ENCODE data around the gene DLST. TPM values are rescaled to one million over a fixed set of nuclear protein-coding genes. Genes with fewer than 3 reads are reported as not detected.

DLST gene
- total and polyA plus RNA-seq, 2 donors (not counting 1 experiment from before 2014, with no cell fraction given) = 95.3 to 214 TPM

GRCh38 chr14:74846168-74846567 lies 35.5 kb upstream of the DLST start:
- H3K4me1 ChIP-seq (ENCODE audit: control insufficient read depth, extremely low read depth, insufficient read depth, low read length) = peaks cover 26% of the 10 kb centered on the region
- peak overlapping the region; percentile 4 for H3K4me2 ChIP-seq (ENCODE audit: extremely low read depth, insufficient read depth, low read length)
- no peak overlapping the region for H2AFZ ChIP-seq (ENCODE audit: low read length)
- H3K4me3 ChIP-seq (replicated peaks in 1 of 4; ENCODE audit: control extremely low read depth in 1 of 4, insufficient read depth in 1 of 4, low read depth in 3 of 4, low read length in 4 of 4) = no peak overlapping the region
- no peak for TF ChIP-seq EZH2 (IDR thresholded peaks at IDR 0.05; ENCODE audit: low read length, missing control alignments)
- no peak for TF ChIP-seq CTCF (conservative IDR thresholded peaks at IDR 0.05 in 1 of 2, IDR thresholded peaks at IDR 0.05 in 1 of 2; ENCODE audit: low read depth in 1 of 2, low read length in 2 of 2)
- DNase-seq (ENCODE audit: low read depth in 2 of 2) = peak; percentile 54 to 68
- H3K79me2 ChIP-seq (ENCODE audit: control insufficient read depth, insufficient read depth, low read length) = no peaks in the 10 kb centered on the region
- no peaks in the 10 kb centered on the region for H3K9me3 ChIP-seq (ENCODE audit: control insufficient read depth, insufficient read depth, low read depth, low read length)
- H3K9ac ChIP-seq (ENCODE audit: insufficient read depth, low read length) = no peak overlapping the region
- H3K27ac ChIP-seq (ENCODE audit: insufficient read depth, low read length) = peak overlapping the region; percentile 15
- no peaks in the 10 kb centered on the region for H3K36me3 ChIP-seq (ENCODE audit: control insufficient read depth, insufficient read depth, low read length)
- no peaks in the 10 kb centered on the region for H3K27me3 ChIP-seq (ENCODE audit: control insufficient read depth, insufficient read depth, low read length)
- H4K20me1 ChIP-seq (ENCODE audit: control insufficient read depth, extremely low read depth, insufficient read depth, low read length) = no peaks in the 10 kb centered on the region

- no peak overlapping the region for H2AFZ ChIP-seq (ENCODE audit: low read length)
- no peaks in the 10 kb centered on the region for H3K79me2 ChIP-seq (ENCODE audit: control insufficient read depth, insufficient read depth, low read length)
- H3K4me1 ChIP-seq (ENCODE audit: control insufficient read depth, extremely low read depth, insufficient read depth, low read length) = peaks cover 26% of the 10 kb centered on the region
- peak overlapping the region; percentile 38 for H3K4me2 ChIP-seq (ENCODE audit: extremely low read depth, insufficient read depth, low read length)
- TF ChIP-seq CTCF (conservative IDR thresholded peaks at IDR 0.05 in 1 of 2, IDR thresholded peaks at IDR 0.05 in 1 of 2; ENCODE audit: low read depth in 1 of 2, low read length in 2 of 2) = no peak
- no peak for TF ChIP-seq EZH2 (IDR thresholded peaks at IDR 0.05; ENCODE audit: low read length, missing control alignments)
- H3K27me3 ChIP-seq (ENCODE audit: control insufficient read depth, insufficient read depth, low read length) = no peaks in the 10 kb centered on the region
- H3K27ac ChIP-seq (ENCODE audit: insufficient read depth, low read length) = peak overlapping the region; percentile 15
- no peaks in the 10 kb centered on the region for H3K36me3 ChIP-seq (ENCODE audit: control insufficient read depth, insufficient read depth, low read length)
- DNase-seq (ENCODE audit: low read depth in 2 of 2) = peak; percentile 52 to 75
- no peak overlapping the region for H3K9ac ChIP-seq (ENCODE audit: insufficient read depth, low read length)
- H3K9me3 ChIP-seq (ENCODE audit: control insufficient read depth, insufficient read depth, low read depth, low read length) = no peaks in the 10 kb centered on the region
- no peak overlapping the region for H3K4me3 ChIP-seq (replicated peaks in 1 of 4; ENCODE audit: control extremely low read depth in 1 of 4, insufficient read depth in 1 of 4, low read depth in 3 of 4, low read length in 4 of 4)
- H4K20me1 ChIP-seq (ENCODE audit: control insufficient read depth, extremely low read depth, insufficient read depth, low read length) = no peaks in the 10 kb centered on the region
Observed at GRCh38 chr14:74846968-74847665, 34.6 kb upstream of the DLST start.

- DNase-seq (ENCODE audit: low read depth in 2 of 2) = peak in 1 of 2 donors; percentile 30
- H3K27ac ChIP-seq (ENCODE audit: insufficient read depth, low read length) = no peak overlapping the region
- no peak overlapping the region for H3K9ac ChIP-seq (ENCODE audit: insufficient read depth, low read length)
- no peaks in the 10 kb centered on the region for H3K9me3 ChIP-seq (ENCODE audit: control insufficient read depth, insufficient read depth, low read depth, low read length)
- no peak overlapping the region for H2AFZ ChIP-seq (ENCODE audit: low read length)
- H3K27me3 ChIP-seq (ENCODE audit: control insufficient read depth, insufficient read depth, low read length) = no peaks in the 10 kb centered on the region
- H3K4me1 ChIP-seq (ENCODE audit: control insufficient read depth, extremely low read depth, insufficient read depth, low read length) = peaks cover 32% of the 10 kb centered on the region
- TF ChIP-seq EZH2 (IDR thresholded peaks at IDR 0.05; ENCODE audit: low read length, missing control alignments) (no peak), CTCF (conservative IDR thresholded peaks at IDR 0.05 in 1 of 2, IDR thresholded peaks at IDR 0.05 in 1 of 2; ENCODE audit: low read depth in 1 of 2, low read length in 2 of 2) (no peak)
- H3K4me3 ChIP-seq (replicated peaks in 1 of 4; ENCODE audit: control extremely low read depth in 1 of 4, insufficient read depth in 1 of 4, low read depth in 3 of 4, low read length in 4 of 4) = no peak overlapping the region
- no peaks in the 10 kb centered on the region for H3K36me3 ChIP-seq (ENCODE audit: control insufficient read depth, insufficient read depth, low read length)
- no peak overlapping the region for H3K4me2 ChIP-seq (ENCODE audit: extremely low read depth, insufficient read depth, low read length)
- no peaks in the 10 kb centered on the region for H3K79me2 ChIP-seq (ENCODE audit: control insufficient read depth, insufficient read depth, low read length)
- no peaks in the 10 kb centered on the region for H4K20me1 ChIP-seq (ENCODE audit: control insufficient read depth, extremely low read depth, insufficient read depth, low read length)
Observed at GRCh38 chr14:74848768-74849167, 32.9 kb upstream of the DLST start.

All from fibroblast of lung (primary cell).